ENCODE results near the gene OR1F1.

Gene OR1F1

GRCh38 chr16:3246876-3247275, 58.9 kb downstream of the OR1F1 start:
- TF ChIP-seq, protein P1, sequence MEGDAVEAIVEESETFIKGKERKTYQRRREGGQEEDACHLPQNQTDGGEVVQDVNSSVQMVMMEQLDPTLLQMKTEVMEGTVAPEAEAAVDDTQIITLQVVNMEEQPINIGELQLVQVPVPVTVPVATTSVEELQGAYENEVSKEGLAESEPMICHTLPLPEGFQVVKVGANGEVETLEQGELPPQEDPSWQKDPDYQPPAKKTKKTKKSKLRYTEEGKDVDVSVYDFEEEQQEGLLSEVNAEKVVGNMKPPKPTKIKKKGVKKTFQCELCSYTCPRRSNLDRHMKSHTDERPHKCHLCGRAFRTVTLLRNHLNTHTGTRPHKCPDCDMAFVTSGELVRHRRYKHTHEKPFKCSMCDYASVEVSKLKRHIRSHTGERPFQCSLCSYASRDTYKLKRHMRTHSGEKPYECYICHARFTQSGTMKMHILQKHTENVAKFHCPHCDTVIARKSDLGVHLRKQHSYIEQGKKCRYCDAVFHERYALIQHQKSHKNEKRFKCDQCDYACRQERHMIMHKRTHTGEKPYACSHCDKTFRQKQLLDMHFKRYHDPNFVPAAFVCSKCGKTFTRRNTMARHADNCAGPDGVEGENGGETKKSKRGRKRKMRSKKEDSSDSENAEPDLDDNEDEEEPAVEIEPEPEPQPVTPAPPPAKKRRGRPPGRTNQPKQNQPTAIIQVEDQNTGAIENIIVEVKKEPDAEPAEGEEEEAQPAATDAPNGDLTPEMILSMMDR (conservative IDR thresholded peaks at IDR 0.05; ENCODE audit: control insufficient read depth, insufficient read depth, low read depth, low read length) = no peak
- no peak for DNase-seq (ENCODE audit: low read depth)
- H3K4me3 ChIP-seq (ENCODE audit: control insufficient read depth, low read depth, low read length) = no peak overlapping the region

DNA sequence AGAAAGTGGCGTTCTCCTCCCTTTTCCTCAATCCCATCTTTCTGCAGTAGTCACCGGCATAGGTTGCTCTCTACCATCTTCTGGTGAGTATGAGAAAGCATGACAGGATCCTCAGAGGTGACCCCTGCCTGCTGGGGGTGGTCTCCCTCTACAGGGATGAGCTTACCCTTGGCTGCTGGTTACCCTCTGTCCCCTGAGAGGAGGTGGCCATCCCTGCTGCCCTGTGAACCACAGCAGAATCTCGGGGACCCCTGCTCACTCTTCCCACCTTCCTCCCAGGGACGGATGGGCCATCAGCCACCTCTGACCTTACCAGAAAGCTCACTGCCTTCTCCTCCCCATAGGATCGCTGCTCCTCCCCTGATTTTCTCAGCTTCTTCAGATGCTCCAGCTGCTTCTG, 60.6 kb downstream of the OR1F1 start:
- TF ChIP-seq, protein P1 (conservative IDR thresholded peaks at IDR 0.05; ENCODE audit: control insufficient read depth, insufficient read depth, low read depth, low read length) = no peak
- H3K4me3 ChIP-seq (ENCODE audit: control insufficient read depth, low read depth, low read length) = no peak overlapping the region
- DNase-seq (ENCODE audit: low read depth) = no peak

DNA sequence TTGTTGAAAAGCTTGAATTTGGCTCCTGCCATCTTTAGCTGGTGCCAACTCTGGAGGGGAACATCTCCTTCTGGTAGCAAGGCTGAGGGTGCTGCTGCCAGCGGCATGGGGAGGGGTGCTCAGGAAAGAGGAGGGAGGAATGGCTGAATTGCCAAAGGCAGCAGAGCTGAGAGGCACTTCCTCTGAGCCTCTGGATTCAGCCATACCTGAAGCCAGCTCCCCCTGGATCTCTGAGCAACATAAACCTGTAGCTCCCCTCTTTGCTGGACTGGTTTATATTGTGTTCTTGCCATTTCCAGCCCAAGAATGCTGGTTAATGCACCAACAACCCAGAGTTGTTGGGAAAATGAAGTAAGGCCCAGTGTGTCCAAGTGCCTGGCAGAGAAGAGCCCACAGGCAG, 61.0 kb downstream of the OR1F1 start:
- H3K4me3 ChIP-seq (ENCODE audit: control insufficient read depth, low read depth, low read length) = no peak overlapping the region
- TF ChIP-seq, protein P1 (conservative IDR thresholded peaks at IDR 0.05; ENCODE audit: control insufficient read depth, insufficient read depth, low read depth, low read length) = no peak
- DNase-seq (ENCODE audit: low read depth) = no peak

DNA sequence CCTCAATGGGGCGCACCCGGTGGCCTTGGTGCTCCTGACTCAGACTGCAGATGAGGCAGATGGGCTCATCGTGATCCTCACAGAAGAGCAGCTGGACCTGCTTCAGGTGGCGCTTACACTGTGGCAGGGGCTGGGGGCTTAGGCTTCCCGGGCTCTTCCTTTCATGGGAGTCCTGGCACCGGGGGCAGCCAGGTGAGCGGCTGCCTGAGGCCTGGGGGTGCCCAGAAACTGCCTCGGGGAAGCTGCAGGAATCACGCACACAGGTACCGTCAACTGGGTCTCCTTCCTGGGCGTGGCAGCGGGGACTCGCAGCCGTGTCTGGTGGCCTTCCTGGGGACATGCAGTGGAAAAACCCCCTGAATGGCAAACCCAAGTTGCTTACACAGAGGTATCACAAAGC, 61.4 kb downstream of the OR1F1 start:
- TF ChIP-seq, protein P1 (conservative IDR thresholded peaks at IDR 0.05; ENCODE audit: control insufficient read depth, insufficient read depth, low read depth, low read length) = no peak
- no peak overlapping the region for H3K4me3 ChIP-seq (ENCODE audit: control insufficient read depth, low read depth, low read length)
- DNase-seq (ENCODE audit: low read depth) = no peak

GRCh38 chr16:3252967-3253366, 65.0 kb downstream of the OR1F1 start:
- no peak overlapping the region for H3K4me3 ChIP-seq (ENCODE audit: control insufficient read depth, low read depth, low read length)
- no peak for DNase-seq (ENCODE audit: low read depth)
- TF ChIP-seq, protein P1 (conservative IDR thresholded peaks at IDR 0.05; ENCODE audit: control insufficient read depth, insufficient read depth, low read depth, low read length) = no peak

DNA sequence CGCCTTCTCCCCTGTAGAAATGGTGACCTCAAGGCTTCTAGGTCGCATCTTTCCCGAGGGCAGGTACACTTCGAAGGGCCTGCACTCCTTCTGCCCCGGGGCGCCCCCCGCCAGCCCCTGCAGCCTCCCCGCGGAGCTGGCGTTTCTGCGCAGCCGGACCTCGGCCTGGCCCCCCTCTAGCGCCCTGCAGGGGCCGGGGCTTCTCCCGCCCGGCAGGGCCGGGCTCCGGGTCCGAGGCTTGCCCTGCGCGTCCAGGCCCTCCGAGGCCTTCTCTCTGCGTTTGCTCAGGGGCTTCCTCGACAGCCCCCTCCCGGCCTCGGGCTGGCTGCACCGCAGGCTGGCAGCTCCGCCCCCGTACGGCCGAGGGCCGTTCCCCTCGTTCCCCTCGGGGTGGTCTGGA, 66.3 kb downstream of the OR1F1 start:
- TF ChIP-seq, protein P1 (conservative IDR thresholded peaks at IDR 0.05; ENCODE audit: control insufficient read depth, insufficient read depth, low read depth, low read length) = no peak

More for the DNA sequence above, 66.3 kb downstream of the OR1F1 start:
- no peak overlapping the region for H3K4me3 ChIP-seq (ENCODE audit: control insufficient read depth, low read depth, low read length)
- no peak for DNase-seq (ENCODE audit: low read depth)

Data from fibroblast of mammary gland (primary cell).